NCI-H460 (cell line): ENCODE measurements around the gene TRABD2A. TPM values are rescaled to one million over a fixed set of nuclear protein-coding genes. Genes with fewer than 3 reads are reported as not detected.
A peak's percentile ranks its signal among the peaks of the same experiment; 100 is the strongest.

Source experiments
- DNase-seq: peaks from one replicate; pipeline ENCODE4 v3.0.0-alpha.2; 2016; ENCODE audit warnings: low read depth; ENCODE audit errors: extremely low read depth
- total RNA-seq: library from RNA; depleted of rRNA; stranded (reverse); fragments of >200 nt; shearing (Covaris generic); gene quantifications from 2 replicates; pipeline ENCODE4 v1.2.3, GENCODE V29; 2014

The TRABD2A gene
- total RNA-seq, 1 experiment from 2014 or later, result 2.2 TPM

- peak; percentile 90 for DNase-seq
Observed at GRCh38 chr2:84905181-84906107, 24.6 kb upstream of the TRABD2A start, which contains the start of gene TMSB10. Gene TMSB10 (plus strand): TSS chr2:84905656.

- DNase-seq, result peak; percentile 41
Observed at GRCh38 chr2:84904717-84905174, 23.9 kb upstream of the TRABD2A start.

GRCh38 chr2:84904151-84904550, 23.3 kb upstream of the TRABD2A start:
- DNase-seq, result no peak

GRCh38 chr2:84902526-84902925, 21.6 kb upstream of the TRABD2A start:
- DNase-seq, result no peak

DNA sequence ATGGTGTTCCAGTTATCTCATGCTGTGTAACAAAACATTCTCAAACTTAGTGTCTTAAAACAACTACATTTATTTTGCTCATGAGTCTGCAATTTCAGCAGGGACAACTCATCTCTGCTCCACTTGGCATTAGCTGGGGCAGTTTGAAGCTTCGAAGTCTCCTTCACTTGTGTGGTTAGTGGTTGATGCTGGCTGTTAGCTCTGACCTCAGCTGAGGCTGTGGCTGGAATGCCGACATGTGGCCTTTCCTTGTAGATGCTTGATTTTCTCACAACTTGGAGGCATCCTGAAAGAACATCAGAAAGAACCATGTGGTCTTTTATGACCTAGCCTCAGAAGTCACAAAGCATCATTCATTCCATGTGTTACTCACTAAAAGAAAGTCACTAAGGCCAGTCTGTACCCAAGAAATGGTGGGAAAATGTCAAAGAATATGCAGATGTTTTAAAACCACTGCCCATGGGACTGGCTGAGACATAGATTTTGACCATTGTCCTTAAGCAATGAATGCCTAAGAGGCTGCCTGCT, 20.8 kb upstream of the TRABD2A start:
- no peak for DNase-seq

DNA sequence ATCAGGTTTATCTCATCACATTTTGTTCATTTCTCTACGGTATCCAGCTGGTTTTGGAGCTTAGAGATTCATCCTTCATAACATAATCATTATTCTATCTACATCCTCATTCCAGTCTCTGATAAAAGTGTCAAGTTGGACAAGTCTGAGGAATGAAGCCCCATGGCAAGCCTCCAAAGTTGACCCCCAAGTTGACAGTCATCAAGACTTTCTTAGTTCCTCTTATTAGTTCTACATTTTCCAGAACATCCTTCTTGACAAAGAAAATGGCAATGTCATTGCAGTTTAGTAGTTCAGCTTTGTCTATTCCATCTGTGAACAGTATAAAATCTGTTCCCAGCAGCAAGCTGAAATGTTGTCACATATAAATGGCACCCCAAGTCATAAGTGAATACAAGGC, 20.1 kb upstream of the TRABD2A start:
- no peak for DNase-seq

DNA sequence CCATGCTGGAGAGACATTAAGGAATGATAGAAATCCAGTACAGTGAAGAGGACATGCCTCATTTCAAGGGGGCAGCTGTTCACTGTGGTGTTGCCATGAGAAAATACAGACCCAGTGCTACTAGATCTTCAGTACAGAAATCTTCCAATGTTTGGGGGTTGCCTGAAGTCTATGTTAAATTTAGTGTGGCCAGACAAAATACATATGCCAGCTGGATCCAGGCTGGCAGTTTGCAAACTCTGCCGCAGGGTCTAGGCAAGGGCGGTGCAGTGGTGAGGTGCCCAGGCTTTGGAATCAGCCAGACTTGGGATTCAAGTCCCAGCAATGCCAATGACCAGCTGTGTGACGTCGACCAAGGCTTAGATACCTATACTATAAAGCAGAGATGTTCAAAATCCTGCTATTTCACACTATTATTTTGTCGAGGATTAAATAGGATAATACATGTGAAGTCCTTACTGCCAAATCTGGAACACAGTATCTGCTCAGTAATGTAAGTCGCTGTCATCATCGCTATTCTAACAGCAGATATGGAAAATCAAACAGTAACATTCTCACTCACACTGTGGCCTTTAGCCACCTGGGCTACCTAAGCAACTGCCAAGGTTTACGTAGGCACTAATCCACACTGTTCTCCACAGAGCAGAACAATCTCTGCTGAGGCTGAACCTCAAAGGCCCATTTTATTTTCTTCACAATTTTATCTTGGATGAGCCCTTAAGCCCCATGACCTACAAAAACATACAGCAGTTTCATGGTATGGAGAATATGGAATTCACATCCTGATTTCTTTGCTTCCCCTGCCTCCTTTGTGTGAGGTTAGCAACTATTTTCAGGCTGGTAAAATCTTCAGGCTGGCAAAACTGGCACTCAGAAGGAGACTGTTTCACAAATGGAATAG, 18.7 kb upstream of the TRABD2A start:
- DNase-seq, result no peak

DNA sequence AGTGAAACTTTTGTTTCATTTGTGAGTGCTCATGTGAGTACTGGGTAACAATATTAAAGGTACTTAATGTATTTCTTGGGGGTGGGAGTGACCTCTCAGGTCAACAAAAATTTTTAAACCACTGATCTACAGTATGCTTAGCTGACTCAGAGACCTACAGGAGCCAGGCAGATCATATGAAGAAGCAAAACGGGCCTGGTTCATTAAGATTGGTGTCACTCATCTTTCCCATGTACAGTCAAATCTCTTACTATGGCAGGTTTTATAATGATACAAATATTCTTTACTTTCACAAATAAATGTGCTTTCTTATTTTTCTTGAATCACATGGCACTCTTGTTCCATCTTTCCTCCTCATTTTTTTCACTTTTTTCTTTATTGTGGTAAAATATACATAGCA, 16.9 kb upstream of the TRABD2A start:
- DNase-seq, result no peak

DNA sequence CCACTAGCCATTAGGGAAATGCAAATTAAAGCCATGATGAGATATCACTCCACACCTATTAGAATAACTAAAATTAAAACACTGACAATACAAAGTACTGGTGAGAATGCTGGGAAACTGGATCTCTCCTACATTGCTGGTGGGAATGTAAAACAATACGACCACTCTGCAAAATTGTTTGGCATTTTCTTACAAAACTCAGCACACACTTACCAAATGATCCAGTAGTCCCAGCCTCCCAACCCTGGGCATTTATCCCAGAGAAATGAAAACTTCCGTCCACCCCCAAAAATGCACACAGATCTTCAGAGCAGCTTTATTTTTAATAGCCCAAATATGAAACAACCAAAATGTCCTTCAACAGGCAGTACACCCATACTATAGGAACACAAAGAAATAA, 15.7 kb upstream of the TRABD2A start:
- no peak for DNase-seq

GRCh38 chr2:84894758-84895520, 14.1 kb upstream of the TRABD2A start:
- no peak for DNase-seq

GRCh38 chr2:84894131-84894586, 13.3 kb upstream of the TRABD2A start:
- DNase-seq, result no peak

- DNase-seq, result no peak
Observed at GRCh38 chr2:84891355-84892010, 10.6 kb upstream of the TRABD2A start.

- DNase-seq, result no peak
Observed at GRCh38 chr2:84889332-84889731, 8.4 kb upstream of the TRABD2A start.

DNA sequence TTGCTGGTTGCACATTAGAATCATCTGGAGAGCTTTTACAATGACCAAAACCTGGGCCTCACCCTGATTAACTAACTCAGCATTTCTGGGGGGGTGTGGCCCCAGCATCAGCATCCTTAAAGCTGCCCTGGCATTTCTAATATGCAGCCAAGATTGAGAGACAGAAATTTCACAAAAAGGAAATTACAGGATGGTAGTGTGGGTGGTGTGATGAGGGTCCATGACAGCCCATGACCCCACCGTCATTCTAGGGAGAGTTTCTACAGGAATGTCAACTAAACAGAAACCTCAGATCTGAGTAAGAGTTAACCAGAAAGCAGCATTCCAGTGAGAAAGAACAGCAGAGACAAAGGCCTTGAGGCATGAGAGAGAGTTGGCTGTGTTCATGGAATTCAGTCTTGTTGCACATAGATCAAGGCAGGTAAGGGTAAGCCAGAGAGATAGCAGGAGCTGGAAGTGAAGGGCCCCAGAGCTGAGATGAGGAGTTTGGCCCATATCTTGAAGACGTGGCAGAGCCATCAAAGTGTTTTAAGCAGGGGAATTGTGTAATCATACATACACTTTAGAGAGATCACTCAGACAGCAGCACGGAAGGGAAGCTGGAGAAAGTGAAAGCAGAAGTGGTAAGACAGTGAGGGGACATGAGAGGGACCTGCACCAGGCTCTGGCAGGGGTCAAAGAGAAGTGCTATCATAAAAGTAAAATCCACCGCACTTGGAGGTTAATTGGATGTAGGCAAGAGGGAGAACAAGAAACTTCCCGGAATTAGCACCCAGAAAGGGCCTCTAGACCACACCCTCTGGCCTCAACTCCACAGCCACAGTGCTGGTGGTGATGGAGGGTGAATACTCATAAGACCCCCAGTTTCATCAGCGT, 7.8 kb upstream of the TRABD2A start:
- DNase-seq, result no peak

GRCh38 chr2:84886791-84887190, 5.9 kb upstream of the TRABD2A start:
- no peak for DNase-seq

DNA sequence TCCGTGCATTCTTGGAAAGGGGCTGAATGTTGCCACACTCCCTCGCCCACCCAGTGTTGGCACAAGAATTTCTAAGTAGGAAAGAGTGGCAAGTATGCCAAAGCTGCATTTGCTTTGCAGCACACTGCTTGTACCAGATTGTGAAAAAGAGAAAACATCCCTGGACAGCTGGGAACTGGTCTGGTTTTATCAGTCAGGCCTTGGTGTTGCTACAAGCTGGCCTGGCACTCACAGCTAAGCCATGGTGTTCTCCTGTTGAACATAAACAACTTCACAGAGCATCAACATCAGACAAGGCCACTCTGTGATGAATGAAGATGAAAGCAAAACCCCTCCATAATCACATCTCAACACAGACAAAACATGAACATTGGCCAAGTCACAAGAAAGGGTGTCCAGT, 4.2 kb upstream of the TRABD2A start:
- no peak for DNase-seq

- DNase-seq, result no peak
Observed at GRCh38 chr2:84884449-84884848, 3.6 kb upstream of the TRABD2A start.

DNA sequence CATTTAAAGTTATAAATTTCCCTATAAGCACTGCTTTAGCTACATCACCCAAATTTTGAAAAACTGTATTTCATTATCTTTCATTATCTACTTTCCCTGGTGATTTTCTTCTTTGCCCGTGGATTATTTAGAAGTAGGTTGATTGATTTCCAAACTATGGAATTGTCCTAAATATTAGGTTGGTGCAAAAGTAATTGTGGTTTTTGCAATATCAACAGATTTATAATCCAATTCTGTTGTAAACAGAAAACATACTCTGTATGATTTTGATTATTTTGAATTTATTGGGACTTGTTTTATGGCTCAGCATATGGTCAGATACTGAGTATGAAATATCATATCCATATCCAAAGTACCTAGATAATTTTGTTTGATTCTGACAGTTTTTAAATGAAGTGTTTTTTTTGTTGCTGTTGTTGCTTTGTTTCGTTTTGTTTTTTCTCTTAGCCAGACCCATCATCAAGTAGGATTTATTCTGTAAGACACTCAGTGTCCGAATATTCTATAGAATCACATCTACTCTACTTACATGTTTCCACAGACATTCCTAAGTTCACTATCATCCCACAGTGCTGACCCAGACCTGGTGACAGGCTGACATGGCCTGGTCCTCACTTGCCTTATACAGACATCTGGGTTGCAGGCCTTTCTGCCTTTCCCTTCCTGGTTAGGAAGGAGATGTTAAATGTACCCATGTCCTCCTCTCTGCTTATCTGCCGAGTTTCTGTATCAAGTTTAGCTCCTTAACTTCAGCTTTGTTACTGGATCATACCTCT, 2.1 kb upstream of the TRABD2A start:
- DNase-seq, result no peak
